Activated B cell treated with CpG ODN at 0.5 μM for 24 hours (primary cell): ENCODE measurements around the gene PHYHD1. TPM values are rescaled to one million over a fixed set of nuclear protein-coding genes. Genes with fewer than 3 reads are reported as not detected.

Experiments used
- ATAC-seq: fragments of 200-7000 bp; cut with Tn5 transposase; one replicate; pipeline ENCODE4 v1.10.0; 2021; ENCODE audit warnings: low read depth, mild to moderate bottlenecking, moderate library complexity
- CTCF ChIA-PET: fragments of 350-600 bp; sonication (Branson Sonifier 250); formaldehyde crosslinking; loops from one replicate; lab custom pipeline; 2021; ENCODE audit warnings: antibody characterized with exemption; lab: Charles Lee
- POLR2A ChIA-PET: fragments of 350-600 bp; sonication (Branson Sonifier 250); formaldehyde crosslinking; loops from one replicate; lab custom pipeline; 2021; ENCODE audit warnings: antibody characterized with exemption; lab: Charles Lee
- DNase-seq: peaks from one replicate; pipeline ENCODE4 v3.0.0; 2022
- H3K27ac Mint-ChIP-seq: one replicate; pipeline ENCODE4 v1.8.0; 2020; ENCODE audit warnings: mixed read lengths
- H3K27me3 Mint-ChIP-seq: one replicate; pipeline ENCODE4 v1.8.0; 2021; ENCODE audit warnings: mixed read lengths
- H3K36me3 Mint-ChIP-seq: one replicate; pipeline ENCODE4 v1.8.0; 2021; ENCODE audit warnings: low read depth, mixed read lengths
- H3K4me1 Mint-ChIP-seq: one replicate; pipeline ENCODE4 v1.8.0; 2021; ENCODE audit warnings: mixed read lengths
- H3K4me3 Mint-ChIP-seq: one replicate; pipeline ENCODE4 v1.8.0; 2020; ENCODE audit warnings: mild to moderate bottlenecking, mixed read lengths
- H3K9me3 Mint-ChIP-seq: one replicate; pipeline ENCODE4 v1.8.0; 2020; ENCODE audit warnings: mixed read lengths
- CTCF ChIP-seq: fragments of 200-600 bp; IDR thresholded peaks from one replicate; pipeline ENCODE4 v1.8.0; 2022; ENCODE audit warnings: antibody characterized with exemption, mild to moderate bottlenecking
- intact Hi-C: fragments of 100-400 bp; cut with micrococcal nuclease; formaldehyde crosslinking; loops from one replicate; pipeline ENCODE4 v1.15.1; 2024
- total RNA-seq: library from RNA; stranded (reverse); gene quantifications from 2 replicates; pipeline ENCODE4 v1.2.3, GENCODE V29; 2022

The PHYHD1 gene
- total RNA-seq, 1 donor from 2014 or later, result 0.86 TPM

- peaks cover 11% of the 10 kb centered on the region for H3K4me1 Mint-ChIP-seq
These were observed 32.9 kb upstream of the PHYHD1 start for GRCh38 chr9:128887914-128888350.

GRCh38 chr9:128891321-128892220, 29.2 kb upstream of the PHYHD1 start:
- ChIA-PET CTCF (no interaction called here), POLR2A (interaction anchor here (0.7 kb wide), 1 partner anchor 34 kb away, joined by 3 read pairs; no protein-coding TSS in a partner anchor)
- ATAC-seq (no peak), DNase-seq (no peak)
- H3K9me3 Mint-ChIP-seq, result no peaks in the 10 kb centered on the region
- H3K27ac Mint-ChIP-seq, result no peak overlapping the region
- peaks cover 12% of the 10 kb centered on the region for H3K4me1 Mint-ChIP-seq
- peaks cover 50% of the 10 kb centered on the region for H3K36me3 Mint-ChIP-seq
- intact Hi-C loops, result no loop called here
- H3K27me3 Mint-ChIP-seq, result no peaks in the 10 kb centered on the region
- H3K4me3 Mint-ChIP-seq, result no peak overlapping the region
- no peak for TF ChIP-seq CTCF

More at GRCh38 chr9:128887914-128888350, 32.9 kb upstream of the PHYHD1 start:
- Mint-ChIP-seq H3K4me3 (no peak overlapping the region), H3K27me3 (no peaks in the 10 kb centered on the region), H3K27ac (no peak overlapping the region), H3K36me3 (peaks cover 36% of the 10 kb centered on the region), H3K9me3 (no peaks in the 10 kb centered on the region)
- DNase-seq (no peak), ATAC-seq (no peak)
- no peak for TF ChIP-seq CTCF
- POLR2A ChIA-PET, result no interaction called here
- CTCF ChIA-PET, result no interaction called here
- intact Hi-C loops, result no loop called here

GRCh38 chr9:128892221-128892921, 28.4 kb upstream of the PHYHD1 start:
- ChIA-PET POLR2A (no interaction called here), CTCF (no interaction called here)
- H3K4me3 Mint-ChIP-seq, result no peak overlapping the region
- no peaks in the 10 kb centered on the region for H3K27me3 Mint-ChIP-seq
- peaks cover 12% of the 10 kb centered on the region for H3K4me1 Mint-ChIP-seq
- peaks cover 51% of the 10 kb centered on the region for H3K36me3 Mint-ChIP-seq
- TF ChIP-seq CTCF, result no peak
- H3K9me3 Mint-ChIP-seq, result no peaks in the 10 kb centered on the region
- DNase-seq (no peak), ATAC-seq (no peak)
- H3K27ac Mint-ChIP-seq, result no peak overlapping the region
- intact Hi-C loops, result no loop called here

- no peak for TF ChIP-seq CTCF
These were observed 27.4 kb upstream of the PHYHD1 start for GRCh38 chr9:128893354-128893753.

GRCh38 chr9:128894764-128895163, 26.0 kb upstream of the PHYHD1 start:
- CTCF ChIA-PET, result no interaction called here
- Mint-ChIP-seq H3K9me3 (no peaks in the 10 kb centered on the region), H3K27me3 (no peaks in the 10 kb centered on the region), H3K27ac (peak overlapping the region; percentile 8), H3K4me3 (no peak overlapping the region), H3K36me3 (peaks cover 38% of the 10 kb centered on the region), H3K4me1 (peaks cover 31% of the 10 kb centered on the region)
- POLR2A ChIA-PET, result interaction anchor here (0.6 kb wide), 1 partner anchor 211 kb away, joined by 3 read pairs; no protein-coding TSS in a partner anchor
- ATAC-seq (no peak), DNase-seq (no peak)
- TF ChIP-seq CTCF, result no peak
- intact Hi-C loops, result no loop called here

More at GRCh38 chr9:128893354-128893753, 27.4 kb upstream of the PHYHD1 start:
- Mint-ChIP-seq H3K27ac (peak overlapping the region; percentile 61), H3K27me3 (no peaks in the 10 kb centered on the region), H3K9me3 (no peaks in the 10 kb centered on the region), H3K4me3 (no peak overlapping the region), H3K36me3 (peaks cover 43% of the 10 kb centered on the region), H3K4me1 (peaks cover 16% of the 10 kb centered on the region)
- ChIA-PET CTCF (no interaction called here), POLR2A (interaction anchor here (0.6 to 1.0 kb wide), 2 partner anchors 9 to 11 kb away, joined by 3 read pairs; partner anchors contain the start of genes KYAT1 and LRRC8A)
- intact Hi-C loops, result no loop called here
- ATAC-seq (no peak), DNase-seq (no peak)
